ENCODE results near the gene GBF1. TPM values are rescaled to one million over a fixed set of nuclear protein-coding genes. Genes with fewer than 3 reads are reported as not detected.

Gene GBF1
- total RNA-seq, 1 donor from 2014 or later, result 36.3 TPM

DNA sequence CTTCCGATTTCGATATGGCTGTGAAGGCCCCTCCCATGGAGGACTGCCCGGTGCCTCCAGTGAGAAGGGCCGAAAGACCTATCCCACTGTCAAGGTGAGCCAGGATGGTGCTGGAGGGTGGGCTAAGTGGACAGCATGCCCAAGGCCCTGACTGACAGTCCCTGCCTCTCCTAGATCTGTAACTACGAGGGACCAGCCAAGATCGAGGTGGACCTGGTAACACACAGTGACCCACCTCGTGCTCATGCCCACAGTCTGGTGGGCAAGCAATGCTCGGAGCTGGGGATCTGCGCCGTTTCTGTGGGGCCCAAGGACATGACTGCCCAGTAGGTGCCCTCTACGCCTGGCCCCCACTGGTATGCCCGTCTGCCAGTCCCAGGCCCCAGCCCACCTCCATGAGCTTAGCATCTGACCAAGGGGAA, 151.4 kb downstream of the GBF1 start:
- H3K4me3 ChIP-seq (ENCODE audit: low read depth, low read length), result peak overlapping the region; percentile 68
- TF ChIP-seq, protein P1, sequence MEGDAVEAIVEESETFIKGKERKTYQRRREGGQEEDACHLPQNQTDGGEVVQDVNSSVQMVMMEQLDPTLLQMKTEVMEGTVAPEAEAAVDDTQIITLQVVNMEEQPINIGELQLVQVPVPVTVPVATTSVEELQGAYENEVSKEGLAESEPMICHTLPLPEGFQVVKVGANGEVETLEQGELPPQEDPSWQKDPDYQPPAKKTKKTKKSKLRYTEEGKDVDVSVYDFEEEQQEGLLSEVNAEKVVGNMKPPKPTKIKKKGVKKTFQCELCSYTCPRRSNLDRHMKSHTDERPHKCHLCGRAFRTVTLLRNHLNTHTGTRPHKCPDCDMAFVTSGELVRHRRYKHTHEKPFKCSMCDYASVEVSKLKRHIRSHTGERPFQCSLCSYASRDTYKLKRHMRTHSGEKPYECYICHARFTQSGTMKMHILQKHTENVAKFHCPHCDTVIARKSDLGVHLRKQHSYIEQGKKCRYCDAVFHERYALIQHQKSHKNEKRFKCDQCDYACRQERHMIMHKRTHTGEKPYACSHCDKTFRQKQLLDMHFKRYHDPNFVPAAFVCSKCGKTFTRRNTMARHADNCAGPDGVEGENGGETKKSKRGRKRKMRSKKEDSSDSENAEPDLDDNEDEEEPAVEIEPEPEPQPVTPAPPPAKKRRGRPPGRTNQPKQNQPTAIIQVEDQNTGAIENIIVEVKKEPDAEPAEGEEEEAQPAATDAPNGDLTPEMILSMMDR (conservative IDR thresholded peaks at IDR 0.05; ENCODE audit: low read depth, low read length), result no peak
- no peak for DNase-seq (ENCODE audit: low read depth)

DNA sequence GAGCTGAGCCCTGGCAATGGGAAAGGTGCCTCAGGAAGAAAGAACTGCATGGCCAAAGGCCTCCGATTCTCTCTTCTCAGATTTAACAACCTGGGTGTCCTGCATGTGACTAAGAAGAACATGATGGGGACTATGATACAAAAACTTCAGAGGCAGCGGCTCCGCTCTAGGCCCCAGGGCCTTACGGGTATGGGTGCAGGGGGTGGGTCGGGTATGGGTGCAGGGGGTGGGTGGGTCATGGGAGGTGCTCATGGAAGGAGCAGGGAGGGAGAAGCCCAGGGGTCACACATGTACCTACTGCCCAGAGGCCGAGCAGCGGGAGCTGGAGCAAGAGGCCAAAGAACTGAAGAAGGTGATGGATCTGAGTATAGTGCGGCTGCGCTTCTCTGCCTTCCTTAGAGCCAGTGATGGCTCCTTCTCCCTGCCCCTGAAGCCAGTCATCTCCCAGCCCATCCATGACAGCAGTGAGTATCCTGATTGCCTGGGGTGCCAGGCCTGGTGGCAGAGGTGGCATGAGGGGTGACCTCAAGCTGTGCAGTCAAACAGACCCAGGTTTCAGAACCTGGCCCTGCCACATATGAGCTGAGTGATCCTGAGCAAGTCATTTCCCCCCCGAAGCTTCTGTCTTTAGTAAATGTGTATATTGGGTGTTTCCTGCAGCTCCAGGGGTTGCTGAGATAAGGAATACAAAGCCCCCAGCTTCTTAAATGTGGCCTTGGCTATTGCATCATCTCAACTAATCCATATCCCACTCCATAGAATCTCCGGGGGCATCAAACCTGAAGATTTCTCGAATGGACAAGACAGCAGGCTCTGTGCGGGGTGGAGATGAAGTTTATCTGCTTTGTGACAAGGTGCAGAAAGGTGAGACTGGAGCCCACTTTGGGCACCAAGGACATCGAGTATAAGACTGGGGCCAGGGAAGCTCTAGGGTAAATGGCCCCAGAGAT, 152.2 kb downstream of the GBF1 start:
- no peak for DNase-seq (ENCODE audit: low read depth)
- TF ChIP-seq, protein P1 (conservative IDR thresholded peaks at IDR 0.05; ENCODE audit: low read depth, low read length), result no peak
- no peak overlapping the region for H3K4me3 ChIP-seq (ENCODE audit: low read depth, low read length)

- H3K4me3 ChIP-seq (ENCODE audit: low read depth, low read length), result no peak overlapping the region
- DNase-seq (ENCODE audit: low read depth), result no peak
- TF ChIP-seq, protein P1 (conservative IDR thresholded peaks at IDR 0.05; ENCODE audit: low read depth, low read length), result no peak
Observed at GRCh38 chr10:102398172-102399020, 153.1 kb downstream of the GBF1 start.

DNA sequence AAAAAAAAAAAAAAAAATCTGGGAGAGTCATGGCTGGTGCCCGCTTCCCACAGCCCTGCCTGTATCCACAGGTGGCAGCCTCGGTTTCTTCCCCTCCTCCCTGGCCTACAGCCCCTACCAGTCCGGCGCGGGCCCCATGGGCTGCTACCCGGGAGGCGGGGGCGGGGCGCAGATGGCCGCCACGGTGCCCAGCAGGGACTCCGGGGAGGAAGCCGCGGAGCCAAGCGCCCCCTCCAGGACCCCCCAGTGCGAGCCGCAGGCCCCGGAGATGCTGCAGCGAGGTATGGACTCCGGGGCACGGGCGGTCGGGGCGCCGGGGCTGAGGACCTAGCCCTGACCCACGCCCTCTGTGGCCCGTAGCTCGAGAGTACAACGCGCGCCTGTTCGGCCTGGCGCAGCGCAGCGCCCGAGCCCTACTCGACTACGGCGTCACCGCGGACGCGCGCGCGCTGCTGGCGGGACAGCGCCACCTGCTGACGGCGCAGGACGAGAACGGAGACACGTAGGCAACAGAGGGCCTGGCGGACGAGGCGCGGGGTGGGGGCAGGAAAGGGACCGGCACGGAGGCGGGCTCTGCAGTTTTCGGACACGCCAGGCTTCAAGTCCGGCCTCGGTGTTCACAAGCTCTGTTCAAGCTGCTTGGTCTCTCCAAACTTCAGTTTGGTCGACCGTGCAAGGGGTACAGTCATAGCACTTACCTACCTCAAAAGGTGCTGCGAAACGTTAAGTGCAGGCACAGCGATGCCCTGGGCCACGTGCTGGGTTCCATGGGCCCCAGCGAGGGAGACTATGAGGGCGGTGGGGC, 154.1 kb downstream of the GBF1 start:
- peak overlapping the region; percentile 55 for H3K4me3 ChIP-seq (ENCODE audit: low read depth, low read length)
- TF ChIP-seq, protein P1 (conservative IDR thresholded peaks at IDR 0.05; ENCODE audit: low read depth, low read length), result peak; percentile 81
- no peak for DNase-seq (ENCODE audit: low read depth)

DNA sequence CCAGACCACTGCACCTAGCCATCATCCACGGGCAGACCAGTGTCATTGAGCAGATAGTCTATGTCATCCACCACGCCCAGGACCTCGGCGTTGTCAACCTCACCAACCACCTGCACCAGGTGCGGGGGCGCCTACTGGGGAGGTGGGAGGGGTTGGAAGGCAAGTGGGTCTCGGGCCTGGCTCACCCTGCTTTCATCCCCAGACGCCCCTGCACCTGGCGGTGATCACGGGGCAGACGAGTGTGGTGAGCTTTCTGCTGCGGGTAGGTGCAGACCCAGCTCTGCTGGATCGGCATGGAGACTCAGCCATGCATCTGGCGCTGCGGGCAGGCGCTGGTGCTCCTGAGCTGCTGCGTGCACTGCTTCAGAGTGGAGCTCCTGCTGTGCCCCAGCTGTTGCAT, 154.7 kb downstream of the GBF1 start:
- TF ChIP-seq, protein P1 (conservative IDR thresholded peaks at IDR 0.05; ENCODE audit: low read depth, low read length), result no peak
- DNase-seq (ENCODE audit: low read depth), result no peak
- H3K4me3 ChIP-seq (ENCODE audit: low read depth, low read length), result no peak overlapping the region

GRCh38 chr10:102400598-102401341, 155.4 kb downstream of the GBF1 start:
- DNase-seq (ENCODE audit: low read depth), result no peak
- TF ChIP-seq, protein P1 (conservative IDR thresholded peaks at IDR 0.05; ENCODE audit: low read depth, low read length), result no peak
- H3K4me3 ChIP-seq (ENCODE audit: low read depth, low read length), result no peak overlapping the region

Measured in epithelial cell of proximal tubule (primary cell).